GM12873 (cell line): ENCODE measurements around the gene SAPCD2.

Experiments used
- TF ChIP-seq, protein P1 (sequence below): IDR thresholded peaks from 2 replicates; pipeline ENCODE4 v1.5.1; 2012; ENCODE audit warnings: low read depth, mild to moderate bottlenecking, moderate library complexity, low read length, control low read depth; ENCODE audit not compliant: insufficient read depth; ENCODE audit errors: missing control alignments

The SAPCD2 gene, protein sequence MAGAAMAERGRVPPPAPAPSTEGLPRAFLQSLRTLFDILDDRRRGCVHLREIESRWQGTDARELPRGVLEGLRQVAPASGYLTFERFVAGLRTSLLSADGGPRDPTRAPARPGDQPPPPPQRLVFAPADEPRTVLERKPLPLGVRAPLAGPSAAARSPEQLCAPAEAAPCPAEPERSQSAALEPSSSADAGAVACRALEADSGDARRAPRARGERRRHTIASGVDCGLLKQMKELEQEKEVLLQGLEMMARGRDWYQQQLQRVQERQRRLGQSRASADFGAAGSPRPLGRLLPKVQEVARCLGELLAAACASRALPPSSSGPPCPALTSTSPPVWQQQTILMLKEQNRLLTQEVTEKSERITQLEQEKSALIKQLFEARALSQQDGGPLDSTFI

DNA sequence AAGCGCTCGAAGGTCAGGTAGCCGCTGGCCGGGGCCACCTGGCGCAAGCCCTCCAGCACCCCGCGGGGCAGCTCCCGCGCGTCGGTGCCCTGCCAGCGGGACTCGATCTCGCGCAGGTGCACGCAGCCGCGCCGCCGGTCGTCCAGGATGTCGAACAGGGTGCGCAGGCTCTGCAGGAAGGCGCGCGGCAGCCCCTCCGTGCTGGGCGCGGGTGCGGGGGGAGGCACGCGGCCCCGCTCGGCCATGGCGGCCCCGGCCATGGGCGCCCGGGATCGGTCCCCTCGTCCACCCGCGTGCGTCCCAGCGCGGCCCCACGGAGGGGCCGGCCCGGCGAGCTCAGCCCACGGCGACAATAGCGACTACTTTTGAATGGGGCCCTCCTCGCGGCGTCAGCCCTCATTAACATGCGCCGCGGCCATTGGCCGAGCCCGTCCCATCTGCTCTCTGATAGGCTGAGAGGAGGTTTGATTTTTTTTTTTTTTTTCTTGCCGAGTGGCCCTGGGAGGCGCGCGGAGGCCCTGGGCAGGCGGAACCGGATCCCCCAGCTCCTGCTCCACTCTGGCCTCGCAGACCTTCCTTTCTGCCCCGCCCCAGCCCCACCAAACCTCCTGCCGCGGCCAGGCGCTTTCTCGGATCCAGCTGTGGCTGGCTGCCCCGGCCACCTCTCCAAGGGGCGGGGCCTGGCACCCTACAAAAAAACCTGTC lies at the start of gene SAPCD2:
Gene SAPCD2 (minus strand): TSS at position 357 of the 705 bp plus-strand sequence. CDS start 97 bp downstream, at position 260.
- TF ChIP-seq, protein P1, sequence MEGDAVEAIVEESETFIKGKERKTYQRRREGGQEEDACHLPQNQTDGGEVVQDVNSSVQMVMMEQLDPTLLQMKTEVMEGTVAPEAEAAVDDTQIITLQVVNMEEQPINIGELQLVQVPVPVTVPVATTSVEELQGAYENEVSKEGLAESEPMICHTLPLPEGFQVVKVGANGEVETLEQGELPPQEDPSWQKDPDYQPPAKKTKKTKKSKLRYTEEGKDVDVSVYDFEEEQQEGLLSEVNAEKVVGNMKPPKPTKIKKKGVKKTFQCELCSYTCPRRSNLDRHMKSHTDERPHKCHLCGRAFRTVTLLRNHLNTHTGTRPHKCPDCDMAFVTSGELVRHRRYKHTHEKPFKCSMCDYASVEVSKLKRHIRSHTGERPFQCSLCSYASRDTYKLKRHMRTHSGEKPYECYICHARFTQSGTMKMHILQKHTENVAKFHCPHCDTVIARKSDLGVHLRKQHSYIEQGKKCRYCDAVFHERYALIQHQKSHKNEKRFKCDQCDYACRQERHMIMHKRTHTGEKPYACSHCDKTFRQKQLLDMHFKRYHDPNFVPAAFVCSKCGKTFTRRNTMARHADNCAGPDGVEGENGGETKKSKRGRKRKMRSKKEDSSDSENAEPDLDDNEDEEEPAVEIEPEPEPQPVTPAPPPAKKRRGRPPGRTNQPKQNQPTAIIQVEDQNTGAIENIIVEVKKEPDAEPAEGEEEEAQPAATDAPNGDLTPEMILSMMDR, result no peak

DNA sequence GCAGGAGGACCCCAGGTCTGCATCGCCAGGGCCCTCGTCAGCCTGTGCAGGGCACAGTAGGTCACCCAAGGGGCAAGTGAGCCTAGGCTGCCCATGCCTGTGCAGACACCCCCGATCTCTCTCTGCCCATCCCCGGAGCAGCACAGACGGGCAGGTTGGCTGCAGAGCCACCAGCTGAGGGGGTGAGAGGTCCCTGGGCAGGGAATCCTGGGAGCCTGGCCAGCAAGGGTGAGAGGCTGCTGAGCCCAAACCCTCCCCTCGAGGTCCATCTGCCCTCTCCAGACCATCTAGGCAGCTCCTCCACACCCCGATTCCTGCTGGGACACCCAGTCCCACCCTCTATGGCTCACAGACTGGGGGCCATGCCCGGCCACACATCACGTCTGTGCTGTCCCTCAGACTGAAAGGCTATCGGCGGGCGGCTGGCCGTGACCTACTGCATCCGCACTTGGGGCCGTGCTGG lies 46.9 kb upstream of the SAPCD2 start:
- TF ChIP-seq, protein P1, result no peak

DNA sequence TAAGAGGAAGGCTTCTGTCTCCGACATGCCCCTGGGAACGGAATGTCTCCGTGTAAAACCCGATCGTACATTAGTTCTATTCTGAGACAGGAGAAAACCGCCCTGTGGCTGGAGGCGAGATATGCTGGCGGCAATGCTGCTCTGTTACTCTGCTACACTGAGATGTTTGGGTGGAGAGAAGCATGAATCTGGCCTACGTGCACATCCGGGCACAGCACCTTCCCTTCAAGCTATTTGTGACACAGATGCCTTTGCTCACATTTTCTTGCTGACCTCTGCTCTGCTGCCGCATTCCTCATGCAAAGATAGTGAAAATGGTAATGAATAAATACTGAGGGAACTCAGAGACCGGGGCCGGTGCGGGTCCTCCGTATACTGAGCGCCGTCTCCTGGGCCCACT lies 46.4 kb upstream of the SAPCD2 start:
- TF ChIP-seq, protein P1, result no peak

DNA sequence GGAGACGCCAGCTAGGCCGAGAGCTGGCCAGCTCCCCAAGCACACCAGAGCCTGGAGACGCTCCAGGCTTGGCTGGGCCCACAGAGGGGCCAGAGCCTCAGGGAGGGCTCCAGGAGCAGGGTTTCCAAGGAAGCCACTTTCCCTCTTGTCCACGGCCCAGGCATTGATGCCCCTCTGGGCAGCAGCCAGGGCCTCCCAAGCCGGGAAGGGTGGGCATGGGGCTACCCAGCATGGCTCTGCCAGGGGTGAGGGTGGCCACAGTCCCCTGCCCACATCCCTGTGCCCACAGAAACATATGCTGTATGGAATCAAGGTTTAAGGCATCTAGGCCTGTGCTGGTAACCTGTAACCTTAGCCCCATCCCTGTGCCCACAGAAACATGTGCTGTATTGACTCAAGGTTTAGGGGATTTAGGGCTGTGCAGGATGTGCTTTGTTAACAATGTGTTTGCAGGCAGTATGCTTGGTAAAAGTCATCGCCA lies 45.7 kb upstream of the SAPCD2 start:
- TF ChIP-seq, protein P1, result no peak

DNA sequence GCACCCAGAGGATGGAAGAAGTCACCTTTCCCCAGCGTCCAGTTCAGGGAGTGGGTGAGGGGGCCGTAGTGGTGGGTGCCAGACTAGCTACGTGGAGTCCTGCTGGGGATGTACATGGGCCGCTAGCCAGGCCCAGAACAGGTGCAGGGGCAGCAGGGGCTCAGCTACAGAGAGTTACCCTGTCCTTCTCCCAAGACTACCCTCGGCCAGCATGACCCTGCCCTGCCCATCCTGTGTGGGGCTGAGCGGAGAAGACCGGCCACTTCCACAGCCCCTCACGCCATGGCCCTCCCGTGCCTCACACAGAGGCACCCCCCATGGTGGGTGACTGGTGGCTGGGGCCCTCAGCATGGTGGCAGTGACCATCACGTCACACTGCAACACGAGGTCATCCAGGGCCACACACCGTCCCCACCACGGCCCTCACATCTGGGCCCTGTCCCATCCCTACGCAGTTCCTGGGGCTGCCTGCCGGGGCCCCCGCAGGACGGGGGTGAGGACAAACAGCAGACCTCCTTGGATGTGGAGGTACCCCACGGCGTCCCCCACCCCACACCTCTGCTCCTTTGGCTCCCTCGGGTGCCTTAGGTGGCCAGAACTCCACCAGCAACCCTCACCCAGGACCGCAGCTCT lies 45.2 kb upstream of the SAPCD2 start:
- TF ChIP-seq, protein P1, result no peak

DNA sequence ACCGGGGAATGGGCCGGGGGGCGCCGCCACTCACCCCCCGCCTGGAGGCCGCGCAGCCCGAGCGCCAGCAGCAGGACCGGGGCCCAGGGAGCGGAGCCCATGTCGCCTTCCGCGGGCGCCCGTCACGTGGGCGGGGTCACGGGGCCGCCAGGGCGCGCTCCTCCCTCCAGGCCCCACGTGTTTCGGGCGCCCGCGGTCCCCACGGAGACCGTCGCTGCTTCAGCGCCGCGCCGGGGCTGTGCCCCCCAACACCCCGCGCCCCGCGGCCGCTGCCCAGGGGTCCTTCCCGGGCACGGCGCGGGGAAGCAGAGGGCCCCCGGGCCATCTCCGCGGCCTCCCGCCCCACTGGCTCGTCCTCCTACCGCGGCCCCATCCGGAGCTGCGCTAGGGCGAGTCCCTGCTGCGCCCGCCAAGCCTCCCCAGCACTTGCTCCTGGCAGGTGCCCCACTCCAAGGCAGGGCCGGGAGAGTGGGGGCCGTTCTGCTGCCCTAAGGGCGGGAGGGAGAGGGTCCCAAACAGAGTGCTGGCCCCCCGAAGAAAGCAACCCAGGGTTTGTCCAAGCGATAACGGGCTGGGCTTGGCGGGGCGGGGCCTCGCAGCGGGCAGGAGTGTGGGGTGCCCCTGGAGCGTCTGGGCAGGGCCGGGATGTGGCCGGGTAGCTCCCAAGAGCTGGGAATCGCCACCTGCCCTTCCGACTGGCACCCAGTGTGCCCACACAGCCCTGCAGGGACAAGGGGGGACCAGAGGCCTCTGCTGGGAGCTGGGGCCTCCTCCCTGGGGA lies 44.4 kb upstream of the SAPCD2 start, which contains the start of gene DPP7:
Gene DPP7 (minus strand): TSS at position 121 of the 781 bp plus-strand sequence. CDS start 20 bp downstream, at position 101.
- TF ChIP-seq, protein P1, result no peak

DNA sequence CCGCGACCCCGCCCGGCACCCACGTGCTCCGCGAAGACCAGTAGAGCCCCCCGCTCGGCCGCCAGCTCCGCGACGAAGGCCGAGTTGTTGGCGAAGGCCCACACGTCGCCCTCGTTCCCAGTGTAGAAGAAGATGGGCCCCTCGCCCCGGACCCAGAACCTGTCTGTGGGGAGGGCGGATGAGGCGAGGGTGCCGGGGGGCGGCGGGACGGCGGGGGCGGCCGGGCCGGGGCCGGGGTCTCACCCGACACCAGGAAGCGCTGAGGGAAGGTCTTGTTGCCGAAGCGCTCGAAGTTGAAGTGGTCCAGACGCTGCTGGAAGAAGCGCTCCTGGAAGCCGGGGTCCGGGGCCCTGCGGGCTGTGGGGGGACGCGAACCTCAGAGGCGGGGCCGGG lies 43.9 kb upstream of the SAPCD2 start:
- TF ChIP-seq, protein P1, result no peak
